Neuronal stem cell (in vitro differentiated cells): ENCODE results near the gene PI4KA.
A peak's percentile ranks its signal among the peaks of the same experiment; 100 is the strongest.

Experiments
- DNase-seq: peaks from one replicate; pipeline ENCODE4 v3.0.0-alpha.2; 2013; ENCODE audit warnings: low spot score
- H2AFZ ChIP-seq: one replicate; pipeline ENCODE4 v1.6.1; 2013; ENCODE audit warnings: mild to moderate bottlenecking, low read length, inconsistent platforms
- H2AK5ac ChIP-seq: 2 replicates; pipeline ENCODE4 v1.6.1; 2013; ENCODE audit warnings: low read depth, mild to moderate bottlenecking, inconsistent platforms, low read length, moderate library complexity, mixed read lengths
- H2BK120ac ChIP-seq: 2 replicates; pipeline ENCODE4 v1.6.1; 2013; ENCODE audit warnings: low read depth, mild to moderate bottlenecking, inconsistent platforms, low read length, moderate library complexity, mixed read lengths
- H2BK12ac ChIP-seq: one replicate; pipeline ENCODE4 v1.6.1; 2013; ENCODE audit warnings: low read length, inconsistent platforms
- H2BK15ac ChIP-seq: 2 replicates; pipeline ENCODE4 v1.6.1; 2013; ENCODE audit warnings: mild to moderate bottlenecking, low read length, inconsistent platforms, mixed read lengths
- H2BK5ac ChIP-seq: one replicate; pipeline ENCODE4 v1.6.1; 2013; ENCODE audit warnings: inconsistent platforms, mild to moderate bottlenecking, low read length, moderate library complexity
- H3K14ac ChIP-seq: one replicate; pipeline ENCODE4 v1.6.1; 2013; ENCODE audit warnings: low read length, inconsistent platforms
- H3K18ac ChIP-seq: 2 replicates; pipeline ENCODE4 v1.6.1; 2013; ENCODE audit warnings: low read length, inconsistent platforms
- H3K23ac ChIP-seq: 2 replicates; pipeline ENCODE4 v1.6.1; 2013; ENCODE audit warnings: low read depth, mild to moderate bottlenecking, mixed read lengths, low read length, inconsistent platforms; ENCODE audit not compliant: poor library complexity
- H3K27ac ChIP-seq: replicated peaks from 3 replicates; pipeline ENCODE4 v1.5.1; 2013; ENCODE audit warnings: low read length, inconsistent platforms
- H3K27me3 ChIP-seq, 3 experiments: 2 replicates each; pipeline ENCODE4 v1.6.1; 2013; ENCODE audit warnings: low read length in 3 of 3, mild to moderate bottlenecking in 2 of 3, inconsistent platforms in 1 of 3, low read depth in 1 of 3, mixed read lengths in 1 of 3, moderate library complexity in 1 of 3; ENCODE audit not compliant: control insufficient read depth in 3 of 3, insufficient read depth in 3 of 3
- H3K36me3 ChIP-seq, 2 donors: replicated peaks in 1 of 2; 2 replicates each; pipeline ENCODE4 v1.6.1; 2013; ENCODE audit warnings: low read length in 2 of 2; ENCODE audit not compliant: control insufficient read depth in 2 of 2, insufficient read depth in 2 of 2
- H3K4ac ChIP-seq: 2 replicates; pipeline ENCODE4 v1.6.1; 2013; ENCODE audit warnings: inconsistent platforms, mild to moderate bottlenecking, low read length, moderate library complexity
- H3K4me1 ChIP-seq, 2 donors: 1 replicate in 1 of 2; 2 replicates in 1 of 2; pipeline ENCODE4 v1.6.1; 2013; ENCODE audit warnings: low read length in 2 of 2, low read depth in 1 of 2; ENCODE audit not compliant: control insufficient read depth in 2 of 2, insufficient read depth in 1 of 2
- H3K4me2 ChIP-seq: one replicate; pipeline ENCODE4 v1.6.1; 2013; ENCODE audit warnings: mild to moderate bottlenecking, low read length, inconsistent platforms; ENCODE audit not compliant: insufficient read depth, poor library complexity, severe bottlenecking
- H3K4me3 ChIP-seq, 2 donors: 2 replicates each; pipeline ENCODE4 v1.5.1; 2013; ENCODE audit warnings: low read length in 2 of 2, mild to moderate bottlenecking in 2 of 2, inconsistent platforms in 1 of 2, moderate library complexity in 1 of 2
- H3K79me1 ChIP-seq: one replicate; pipeline ENCODE4 v1.6.1; 2013; ENCODE audit warnings: low read depth, mild to moderate bottlenecking, inconsistent platforms, low read length, moderate library complexity
- H3K9ac ChIP-seq: one replicate; pipeline ENCODE4 v1.6.1; 2013; ENCODE audit warnings: mild to moderate bottlenecking, low read depth, low read length, inconsistent platforms; ENCODE audit not compliant: poor library complexity
- H3K9me3 ChIP-seq, 2 donors: replicated peaks in 1 of 2; 2 replicates each; pipeline versions ENCODE3 to v1.6.1; 2013; ENCODE audit warnings: low read length in 2 of 2, mild to moderate bottlenecking in 2 of 2, inconsistent platforms in 1 of 2, low read depth in 1 of 2, mixed read lengths in 1 of 2, moderate library complexity in 1 of 2; ENCODE audit not compliant: control insufficient read depth in 2 of 2, insufficient read depth in 1 of 2
- H4K8ac ChIP-seq: one replicate; pipeline ENCODE4 v1.6.1; 2013; ENCODE audit warnings: low read depth, mild to moderate bottlenecking, inconsistent platforms, low read length, moderate library complexity
- H4K91ac ChIP-seq: one replicate; pipeline ENCODE4 v1.6.1; 2013; ENCODE audit warnings: low read length, low read depth, mild to moderate bottlenecking, inconsistent platforms; ENCODE audit not compliant: poor library complexity
- WGBS, 2 donors: extraction: QIAGEN DNeasy Blood & Tissue Kit; methylation state at CpG; one replicate each; pipeline ENCODE4 v1.1.7; 2013; ENCODE audit warnings: missing lambda C conversion rate in 2 of 2, mixed read lengths in 1 of 2; ENCODE audit not compliant: insufficient read length in 2 of 2, insufficient replicate concordance in 1 of 2; ENCODE audit errors: extremely low coverage in 2 of 2; 5-methylcytosine and 5-hydroxymethylcytosine counted together

PI4KA gene

GRCh38 chr22:20802922-20803553, 55.6 kb downstream of the PI4KA start:
- H3K4me1 ChIP-seq = no peaks in the 10 kb centered on the region
- no peaks in the 10 kb centered on the region for H3K27me3 ChIP-seq
- no peak overlapping the region for H2AFZ ChIP-seq
- no peak overlapping the region for H2BK12ac ChIP-seq
- no peak overlapping the region for H2BK15ac ChIP-seq
- no peak overlapping the region for H3K4me2 ChIP-seq
- H3K79me1 ChIP-seq = peaks cover 2% of the 10 kb centered on the region
- peaks cover 36 to 90% of the 10 kb centered on the region in 2 donors for H3K36me3 ChIP-seq
- H3K9ac ChIP-seq = no peak overlapping the region
- H3K18ac ChIP-seq = no peak overlapping the region
- no CpG with 5 or more reads among the region's 11 CpGs for WGBS, 2 donors
- no peak for DNase-seq
- no peak overlapping the region for H2AK5ac ChIP-seq
- no peak overlapping the region for H3K14ac ChIP-seq
- no peak overlapping the region for H3K27ac ChIP-seq
- H3K4ac ChIP-seq = no peak overlapping the region
- no peak overlapping the region for H2BK5ac ChIP-seq
- H3K4me3 ChIP-seq = peak overlapping the region in 1 of 2 donors; percentile 30
- peak overlapping the region; percentile 49 for H3K23ac ChIP-seq
- H4K8ac ChIP-seq = no peak overlapping the region
- H4K91ac ChIP-seq = no peak overlapping the region
- H2BK120ac ChIP-seq = no peak overlapping the region
- no peaks in the 10 kb centered on the region for H3K9me3 ChIP-seq

GRCh38 chr22:20802452-20802851, 56.2 kb downstream of the PI4KA start:
- H3K4me2 ChIP-seq = no peak overlapping the region
- no peak overlapping the region for H3K4ac ChIP-seq
- no peak overlapping the region for H3K14ac ChIP-seq
- H3K23ac ChIP-seq = no peak overlapping the region
- H3K4me1 ChIP-seq = no peaks in the 10 kb centered on the region
- H2BK120ac ChIP-seq = no peak overlapping the region
- no peak overlapping the region for H4K8ac ChIP-seq
- no peak overlapping the region for H2AK5ac ChIP-seq
- H3K27me3 ChIP-seq = no peaks in the 10 kb centered on the region
- peaks cover 37 to 93% of the 10 kb centered on the region in 2 donors for H3K36me3 ChIP-seq
- no peak overlapping the region for H2BK12ac ChIP-seq
- no peak overlapping the region for H4K91ac ChIP-seq
- no peak overlapping the region for H3K18ac ChIP-seq
- no peak overlapping the region for H2AFZ ChIP-seq
- H3K27ac ChIP-seq = no peak overlapping the region
- DNase-seq = no peak
- H3K9ac ChIP-seq = no peak overlapping the region
- no peaks in the 10 kb centered on the region for H3K9me3 ChIP-seq
- H3K4me3 ChIP-seq = no peak overlapping the region
- H3K79me1 ChIP-seq = peaks cover 2% of the 10 kb centered on the region
- WGBS, 2 donors = no CpG with 5 or more reads among the region's 6 CpGs
- no peak overlapping the region for H2BK15ac ChIP-seq
- no peak overlapping the region for H2BK5ac ChIP-seq

DNA sequence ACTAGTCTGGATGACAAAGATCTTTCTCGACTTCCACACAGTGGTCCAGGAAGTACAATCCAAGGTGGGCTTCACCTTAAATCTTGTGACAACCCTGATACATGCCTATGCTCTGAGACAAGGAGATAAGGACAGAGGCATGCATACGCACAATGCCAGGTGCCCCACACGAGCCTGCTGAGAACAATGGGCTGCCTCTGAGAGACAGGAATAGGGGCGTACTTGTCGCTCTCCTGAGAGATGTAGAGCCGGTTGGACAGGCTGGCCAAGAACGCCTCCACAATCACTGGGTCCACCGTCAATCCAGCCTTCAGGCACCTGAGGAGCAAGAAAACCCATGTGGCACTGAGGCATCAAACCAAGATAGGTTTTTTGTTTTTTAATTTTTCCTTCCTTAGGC, 59.2 kb downstream of the PI4KA start:
- Histone ChIP-seq H2AFZ (no peak overlapping the region), H2AK5ac (no peak overlapping the region), H3K9ac (no peak overlapping the region), H3K4me3 (no peak overlapping the region), H3K4me1 (no peaks in the 10 kb centered on the region), H2BK12ac (no peak overlapping the region), H3K14ac (no peak overlapping the region), H3K9me3 (no peaks in the 10 kb centered on the region), H3K27me3 (no peaks in the 10 kb centered on the region), H3K4me2 (no peak overlapping the region), H4K91ac (no peak overlapping the region), H3K23ac (no peak overlapping the region), H3K4ac (no peak overlapping the region), H3K18ac (no peak overlapping the region), H3K36me3 (peaks cover 37 to 91% of the 10 kb centered on the region in 2 donors), H3K79me1 (no peaks in the 10 kb centered on the region), H2BK120ac (no peak overlapping the region), H4K8ac (no peak overlapping the region), H3K27ac (no peak overlapping the region), H2BK5ac (no peak overlapping the region), H2BK15ac (no peak overlapping the region)
- DNase-seq = no peak
- WGBS, 2 donors = no CpG with 5 or more reads among the region's 8 CpGs

- H2BK15ac ChIP-seq = no peak overlapping the region
- no peaks in the 10 kb centered on the region for H3K9me3 ChIP-seq
- H3K4ac ChIP-seq = no peak overlapping the region
- H4K8ac ChIP-seq = no peak overlapping the region
- H3K18ac ChIP-seq = no peak overlapping the region
- H3K4me2 ChIP-seq = no peak overlapping the region
- no peak for DNase-seq
- H3K4me3 ChIP-seq = no peak overlapping the region
- peaks cover 34 to 90% of the 10 kb centered on the region in 2 donors for H3K36me3 ChIP-seq
- no peaks in the 10 kb centered on the region for H3K27me3 ChIP-seq
- no peak overlapping the region for H3K14ac ChIP-seq
- H2BK12ac ChIP-seq = no peak overlapping the region
- H3K9ac ChIP-seq = no peak overlapping the region
- no CpG with 5 or more reads among the region's 10 CpGs for WGBS, 2 donors
- no peak overlapping the region for H2BK120ac ChIP-seq
- H3K79me1 ChIP-seq = no peaks in the 10 kb centered on the region
- no peaks in the 10 kb centered on the region for H3K4me1 ChIP-seq
- no peak overlapping the region for H3K27ac ChIP-seq
- H3K23ac ChIP-seq = no peak overlapping the region
- H2AK5ac ChIP-seq = no peak overlapping the region
- H2AFZ ChIP-seq = no peak overlapping the region
- H4K91ac ChIP-seq = no peak overlapping the region
- no peak overlapping the region for H2BK5ac ChIP-seq
Measured at GRCh38 chr22:20798974-20799373, 59.6 kb downstream of the PI4KA start.
